K562 (cell line): ENCODE data around the gene LAIR2.

Source experiments
- ELF4 ChIP-seq: fragments of 450-650 bp; formaldehyde crosslinking; IDR thresholded peaks from 2 replicates; pipeline ENCODE4 v1.4.0; 2022; ENCODE audit warnings: missing genetic modification characterization
- EP300 ChIP-seq: IDR thresholded peaks from 2 replicates; pipeline ENCODE4 v1.6.1; 2012; ENCODE audit warnings: low read length, improper control_type of control experiment
- ESRRA ChIP-seq: fragments of 450-650 bp; IDR thresholded peaks from 2 replicates; pipeline ENCODE4 v1.6.1; 2014; ENCODE audit warnings: low read depth, mild to moderate bottlenecking, moderate library complexity, borderline replicate concordance
- NFYB ChIP-seq: IDR thresholded peaks from 2 replicates; pipeline ENCODE4 v1.6.1; 2011; ENCODE audit warnings: mild to moderate bottlenecking, moderate library complexity; ENCODE audit not compliant: insufficient read length; ENCODE audit errors: extremely low read depth
- POLR2AphosphoS2 ChIP-seq: IDR thresholded peaks from 2 replicates; pipeline ENCODE4 v1.6.1; 2012; ENCODE audit warnings: low read length, improper control_type of control experiment
- POLR2AphosphoS5 ChIP-seq: IDR thresholded peaks from 2 replicates; pipeline ENCODE4 v1.6.1; 2011; ENCODE audit warnings: mild to moderate bottlenecking, low read depth, low read length, moderate library complexity; ENCODE audit not compliant: control insufficient read depth, insufficient read depth
- RCOR1 ChIP-seq, 2 experiments: IDR thresholded peaks; 2 replicates each; pipeline ENCODE4 v1.6.1; 2012; ENCODE audit warnings: low read depth in 2 of 2, low read length in 2 of 2, borderline replicate concordance in 1 of 2, improper control_type of control experiment in 1 of 2
- SPI1 ChIP-seq: IDR thresholded peaks from 2 replicates; pipeline ENCODE4 v1.6.1; 2011; ENCODE audit warnings: low read depth, low read length, control low read depth, borderline replicate concordance
- ZNF133 ChIP-seq: fragments of 250-450 bp; sonication (Bioruptor Pico); IDR thresholded peaks from 2 replicates; pipeline ENCODE4 v1.4.0; 2020; ENCODE audit warnings: mild to moderate bottlenecking
- ZNF212 ChIP-seq: fragments of 450-650 bp; formaldehyde crosslinking; IDR thresholded peaks from 2 replicates; pipeline ENCODE4 v1.4.0; 2020; ENCODE audit warnings: mild to moderate bottlenecking
- TF ChIP-seq, protein P1 (sequence below), 2 experiments: fragments of 450-650 bp; formaldehyde crosslinking in 1 of 2; IDR thresholded peaks; 2 replicates each; pipeline versions ENCODE4 v1.4.0 to v1.6.1; 2014 to 2020; ENCODE audit warnings: mild to moderate bottlenecking in 2 of 2, borderline replicate concordance in 1 of 2, low read depth in 1 of 2
- TF ChIP-seq, protein P2 (sequence below): fragments of 250-450 bp; sonication (Bioruptor Pico); IDR thresholded peaks from 2 replicates; pipeline ENCODE4 v1.5.0; 2020; ENCODE audit warnings: mild to moderate bottlenecking, borderline replicate concordance
- TF ChIP-seq, protein P3 (sequence below), 3 experiments: IDR thresholded peaks in 2 of 3; conservative IDR thresholded peaks in 1 of 3; 2 replicates each; pipeline ENCODE4 v1.5.1; 2011 to 2012; ENCODE audit warnings: low read length in 3 of 3, mild to moderate bottlenecking in 3 of 3, control low read depth in 2 of 3, improper control_type of control experiment in 1 of 3, inconsistent platforms in 1 of 3, low read depth in 1 of 3, mixed read lengths in 1 of 3, moderate library complexity in 1 of 3; ENCODE audit not compliant: insufficient read depth in 2 of 3
- TF ChIP-seq, protein P4 (sequence below): sonication (generic); formaldehyde crosslinking; IDR thresholded peaks from 2 replicates; pipeline ENCODE4 v1.8.0; 2022; ENCODE audit warnings: mild to moderate bottlenecking, missing genetic modification reagents

DNA sequence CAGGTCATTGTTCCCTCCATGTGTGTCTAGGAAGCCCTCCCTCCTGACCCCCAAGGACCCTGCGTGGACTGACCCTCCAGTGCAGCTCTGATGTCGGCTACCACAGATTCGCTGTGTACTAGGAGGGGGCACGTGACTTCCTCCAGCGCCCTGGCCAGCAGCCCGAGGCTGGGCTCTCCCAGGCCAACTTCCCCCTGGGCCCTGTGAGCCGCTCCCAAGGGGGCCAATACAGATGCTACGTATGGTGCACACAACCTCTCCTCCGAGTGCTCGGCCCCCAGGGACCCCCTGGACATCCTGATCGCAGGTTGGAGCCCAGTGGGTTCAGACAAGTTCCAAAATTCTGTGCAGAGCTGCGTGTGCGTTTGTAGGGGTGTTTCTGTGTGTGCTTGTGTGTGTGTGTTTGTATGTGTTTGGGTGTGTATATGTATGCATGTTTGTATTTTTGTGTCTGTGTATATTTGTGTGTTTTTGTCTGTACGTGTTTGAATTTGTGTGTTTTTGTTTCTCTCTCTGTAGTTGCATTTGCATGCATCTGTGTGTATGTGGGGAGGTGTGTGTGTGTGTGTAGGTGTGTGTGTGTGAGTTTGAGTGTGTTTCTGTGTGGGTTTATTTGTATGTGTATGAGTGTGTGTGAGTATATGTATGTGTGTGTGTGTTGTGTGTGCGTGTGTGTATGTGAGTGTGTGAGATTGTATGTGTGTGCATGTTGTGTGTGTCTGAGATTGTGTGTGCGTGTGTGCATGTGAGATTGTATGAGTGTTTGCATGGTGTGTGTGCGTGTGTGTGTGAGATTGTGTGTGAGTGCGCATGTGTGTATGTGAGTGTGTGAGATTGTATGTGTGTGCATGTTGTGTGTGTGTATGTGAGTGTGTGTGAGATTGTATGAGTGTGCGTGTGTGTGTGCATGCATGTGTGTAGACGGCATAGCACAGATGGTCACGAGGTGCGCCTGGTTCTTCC lies 49.6 kb downstream of the LAIR2 start:
- TF ChIP-seq POLR2AphosphoS5: no peak
- TF ChIP-seq RCOR1 (IDR thresholded peaks at IDR 0.05; ENCODE audit: borderline replicate concordance in 1 of 2, low read depth in 2 of 2, low read length in 2 of 2): no peak
- TF ChIP-seq ZNF133 (CRISPR knock-in tag): no peak
- TF ChIP-seq ESRRA: no peak
- TF ChIP-seq EP300: no peak
- TF ChIP-seq, protein P1, sequence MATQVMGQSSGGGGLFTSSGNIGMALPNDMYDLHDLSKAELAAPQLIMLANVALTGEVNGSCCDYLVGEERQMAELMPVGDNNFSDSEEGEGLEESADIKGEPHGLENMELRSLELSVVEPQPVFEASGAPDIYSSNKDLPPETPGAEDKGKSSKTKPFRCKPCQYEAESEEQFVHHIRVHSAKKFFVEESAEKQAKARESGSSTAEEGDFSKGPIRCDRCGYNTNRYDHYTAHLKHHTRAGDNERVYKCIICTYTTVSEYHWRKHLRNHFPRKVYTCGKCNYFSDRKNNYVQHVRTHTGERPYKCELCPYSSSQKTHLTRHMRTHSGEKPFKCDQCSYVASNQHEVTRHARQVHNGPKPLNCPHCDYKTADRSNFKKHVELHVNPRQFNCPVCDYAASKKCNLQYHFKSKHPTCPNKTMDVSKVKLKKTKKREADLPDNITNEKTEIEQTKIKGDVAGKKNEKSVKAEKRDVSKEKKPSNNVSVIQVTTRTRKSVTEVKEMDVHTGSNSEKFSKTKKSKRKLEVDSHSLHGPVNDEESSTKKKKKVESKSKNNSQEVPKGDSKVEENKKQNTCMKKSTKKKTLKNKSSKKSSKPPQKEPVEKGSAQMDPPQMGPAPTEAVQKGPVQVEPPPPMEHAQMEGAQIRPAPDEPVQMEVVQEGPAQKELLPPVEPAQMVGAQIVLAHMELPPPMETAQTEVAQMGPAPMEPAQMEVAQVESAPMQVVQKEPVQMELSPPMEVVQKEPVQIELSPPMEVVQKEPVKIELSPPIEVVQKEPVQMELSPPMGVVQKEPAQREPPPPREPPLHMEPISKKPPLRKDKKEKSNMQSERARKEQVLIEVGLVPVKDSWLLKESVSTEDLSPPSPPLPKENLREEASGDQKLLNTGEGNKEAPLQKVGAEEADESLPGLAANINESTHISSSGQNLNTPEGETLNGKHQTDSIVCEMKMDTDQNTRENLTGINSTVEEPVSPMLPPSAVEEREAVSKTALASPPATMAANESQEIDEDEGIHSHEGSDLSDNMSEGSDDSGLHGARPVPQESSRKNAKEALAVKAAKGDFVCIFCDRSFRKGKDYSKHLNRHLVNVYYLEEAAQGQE (IDR thresholded peaks at IDR 0.05; ENCODE audit: borderline replicate concordance): no peak
- TF ChIP-seq, protein P1 (CRISPR knock-in tag; IDR thresholded peaks at IDR 0.05; ENCODE audit: low read depth): no peak
- TF ChIP-seq ELF4 (CRISPR knock-in tag): no peak
- TF ChIP-seq POLR2AphosphoS2: no peak
- TF ChIP-seq, protein P2, sequence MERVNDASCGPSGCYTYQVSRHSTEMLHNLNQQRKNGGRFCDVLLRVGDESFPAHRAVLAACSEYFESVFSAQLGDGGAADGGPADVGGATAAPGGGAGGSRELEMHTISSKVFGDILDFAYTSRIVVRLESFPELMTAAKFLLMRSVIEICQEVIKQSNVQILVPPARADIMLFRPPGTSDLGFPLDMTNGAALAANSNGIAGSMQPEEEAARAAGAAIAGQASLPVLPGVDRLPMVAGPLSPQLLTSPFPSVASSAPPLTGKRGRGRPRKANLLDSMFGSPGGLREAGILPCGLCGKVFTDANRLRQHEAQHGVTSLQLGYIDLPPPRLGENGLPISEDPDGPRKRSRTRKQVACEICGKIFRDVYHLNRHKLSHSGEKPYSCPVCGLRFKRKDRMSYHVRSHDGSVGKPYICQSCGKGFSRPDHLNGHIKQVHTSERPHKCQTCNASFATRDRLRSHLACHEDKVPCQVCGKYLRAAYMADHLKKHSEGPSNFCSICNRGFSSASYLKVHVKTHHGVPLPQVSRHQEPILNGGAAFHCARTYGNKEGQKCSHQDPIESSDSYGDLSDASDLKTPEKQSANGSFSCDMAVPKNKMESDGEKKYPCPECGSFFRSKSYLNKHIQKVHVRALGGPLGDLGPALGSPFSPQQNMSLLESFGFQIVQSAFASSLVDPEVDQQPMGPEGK (CRISPR knock-in tag): no peak
- TF ChIP-seq NFYB: no peak
- TF ChIP-seq, protein P3, sequence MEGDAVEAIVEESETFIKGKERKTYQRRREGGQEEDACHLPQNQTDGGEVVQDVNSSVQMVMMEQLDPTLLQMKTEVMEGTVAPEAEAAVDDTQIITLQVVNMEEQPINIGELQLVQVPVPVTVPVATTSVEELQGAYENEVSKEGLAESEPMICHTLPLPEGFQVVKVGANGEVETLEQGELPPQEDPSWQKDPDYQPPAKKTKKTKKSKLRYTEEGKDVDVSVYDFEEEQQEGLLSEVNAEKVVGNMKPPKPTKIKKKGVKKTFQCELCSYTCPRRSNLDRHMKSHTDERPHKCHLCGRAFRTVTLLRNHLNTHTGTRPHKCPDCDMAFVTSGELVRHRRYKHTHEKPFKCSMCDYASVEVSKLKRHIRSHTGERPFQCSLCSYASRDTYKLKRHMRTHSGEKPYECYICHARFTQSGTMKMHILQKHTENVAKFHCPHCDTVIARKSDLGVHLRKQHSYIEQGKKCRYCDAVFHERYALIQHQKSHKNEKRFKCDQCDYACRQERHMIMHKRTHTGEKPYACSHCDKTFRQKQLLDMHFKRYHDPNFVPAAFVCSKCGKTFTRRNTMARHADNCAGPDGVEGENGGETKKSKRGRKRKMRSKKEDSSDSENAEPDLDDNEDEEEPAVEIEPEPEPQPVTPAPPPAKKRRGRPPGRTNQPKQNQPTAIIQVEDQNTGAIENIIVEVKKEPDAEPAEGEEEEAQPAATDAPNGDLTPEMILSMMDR (IDR thresholded peaks at IDR 0.05 in 2 of 3, conservative IDR thresholded peaks at IDR 0.05 in 1 of 3; ENCODE audit: insufficient read depth in 2 of 3, low read depth in 1 of 3, low read length in 3 of 3): no peak
- TF ChIP-seq ZNF212 (CRISPR knock-in tag): no peak
- TF ChIP-seq SPI1: no peak
- TF ChIP-seq, protein P4, sequence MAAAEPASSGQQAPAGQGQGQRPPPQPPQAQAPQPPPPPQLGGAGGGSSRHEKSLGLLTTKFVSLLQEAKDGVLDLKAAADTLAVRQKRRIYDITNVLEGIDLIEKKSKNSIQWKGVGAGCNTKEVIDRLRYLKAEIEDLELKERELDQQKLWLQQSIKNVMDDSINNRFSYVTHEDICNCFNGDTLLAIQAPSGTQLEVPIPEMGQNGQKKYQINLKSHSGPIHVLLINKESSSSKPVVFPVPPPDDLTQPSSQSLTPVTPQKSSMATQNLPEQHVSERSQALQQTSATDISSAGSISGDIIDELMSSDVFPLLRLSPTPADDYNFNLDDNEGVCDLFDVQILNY (CRISPR knock-in tag): no peak
